DMS79 treated with DMSO at 0.1 percent for 48 hours (cell line): ENCODE measurements around the gene GARNL3.

Source experiments
- DNase-seq: peaks from one replicate; lab custom pipeline; 2025; lab: John Stamatoyannopoulos, UW

The GARNL3 gene

GRCh38 chr9:127386981-127387380 is 122.4 kb downstream of the GARNL3 start:
- no peak for DNase-seq

GRCh38 chr9:127388037-127388855 is 123.7 kb downstream of the GARNL3 start:
- DNase-seq, result no peak

DNA sequence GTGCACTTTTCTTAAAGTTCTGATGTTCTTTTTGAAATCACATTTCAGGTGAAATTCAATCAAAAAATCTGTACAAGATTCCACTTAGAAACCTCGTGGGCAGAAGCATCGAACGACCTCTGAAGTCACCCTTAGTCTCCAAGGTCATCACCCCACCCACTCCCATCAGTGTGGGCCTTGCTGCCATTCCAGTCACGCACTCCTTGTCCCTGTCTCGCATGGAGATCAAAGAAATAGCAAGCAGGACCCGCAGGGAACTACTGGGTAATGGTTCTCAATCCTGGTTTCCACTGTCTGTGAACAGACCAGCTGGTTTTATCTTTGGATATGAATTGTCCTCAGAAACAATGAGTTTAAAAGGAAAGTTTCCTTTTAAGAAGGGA is 124.3 kb downstream of the GARNL3 start:
- DNase-seq, result no peak

DNA sequence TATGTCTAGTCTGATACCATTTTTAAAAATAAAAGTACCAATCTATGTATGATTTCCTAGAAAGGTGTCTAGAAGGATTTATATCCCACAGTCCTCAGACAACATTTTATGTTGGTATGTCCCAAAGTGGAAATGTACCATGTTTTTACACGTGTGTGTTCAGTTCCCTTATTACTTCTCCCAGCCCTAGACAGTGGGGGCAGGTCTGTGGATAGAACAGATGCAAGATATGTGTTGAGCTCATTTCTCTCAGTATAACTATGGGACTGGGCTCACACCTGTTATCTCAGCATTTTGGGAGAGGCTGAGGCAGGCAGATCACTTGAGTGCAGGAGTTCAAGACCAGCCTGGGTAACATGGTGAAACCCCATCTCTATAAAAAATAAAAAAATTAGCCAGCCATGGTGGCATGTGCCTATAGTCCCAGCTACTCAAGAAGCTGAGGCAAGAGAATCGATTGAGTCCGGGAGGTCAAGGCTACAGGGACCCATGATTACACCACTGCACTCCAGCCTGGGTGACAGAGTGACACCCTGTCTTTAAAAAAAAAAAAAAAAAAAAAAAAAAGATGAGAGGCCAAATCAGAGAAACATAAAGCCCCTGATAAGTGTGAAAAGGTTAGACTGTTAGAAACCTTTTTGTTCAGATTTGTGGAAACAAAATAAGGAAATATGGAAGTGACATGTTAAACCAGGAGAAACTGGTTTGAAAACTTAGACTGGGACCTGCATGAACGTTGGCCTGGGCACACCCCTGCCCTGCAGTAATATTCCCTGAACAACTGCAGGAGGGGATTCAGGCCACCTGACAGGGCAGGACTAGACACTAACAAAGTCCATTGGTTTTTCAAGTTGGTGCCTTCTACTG is 125.0 kb downstream of the GARNL3 start:
- no peak for DNase-seq

- no peak for DNase-seq
These were observed 125.6 kb downstream of the GARNL3 start for GRCh38 chr9:127390248-127390545.

- DNase-seq, result no peak
These were observed 126.0 kb downstream of the GARNL3 start for GRCh38 chr9:127390563-127390962.

GRCh38 chr9:127392166-127392565 is 127.6 kb downstream of the GARNL3 start:
- DNase-seq, result no peak

- DNase-seq, result no peak
These were observed 128.4 kb downstream of the GARNL3 start for GRCh38 chr9:127392976-127393375.

DNA sequence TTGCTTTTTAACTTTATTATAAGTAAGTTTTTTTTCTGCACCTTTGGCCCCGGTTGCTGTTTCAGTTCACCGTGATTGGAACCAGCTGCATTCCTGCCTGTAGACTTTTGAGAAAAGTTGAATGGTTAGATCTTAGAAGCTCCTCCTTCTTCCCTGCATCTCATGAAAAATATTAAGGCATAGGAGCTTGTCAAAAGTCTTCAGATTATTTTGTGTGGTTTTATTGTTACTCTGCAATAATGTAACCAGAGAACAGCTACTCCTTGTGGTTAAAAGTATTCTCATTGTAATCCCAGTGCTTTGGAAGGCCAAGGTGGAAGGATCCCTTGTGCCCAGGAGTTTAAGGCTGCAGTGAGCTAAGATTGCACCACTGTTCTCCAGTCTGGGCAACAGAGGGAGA is 129.1 kb downstream of the GARNL3 start:
- DNase-seq, result no peak

GRCh38 chr9:127395497-127396252 is 131.1 kb downstream of the GARNL3 start:
- no peak for DNase-seq

DNA sequence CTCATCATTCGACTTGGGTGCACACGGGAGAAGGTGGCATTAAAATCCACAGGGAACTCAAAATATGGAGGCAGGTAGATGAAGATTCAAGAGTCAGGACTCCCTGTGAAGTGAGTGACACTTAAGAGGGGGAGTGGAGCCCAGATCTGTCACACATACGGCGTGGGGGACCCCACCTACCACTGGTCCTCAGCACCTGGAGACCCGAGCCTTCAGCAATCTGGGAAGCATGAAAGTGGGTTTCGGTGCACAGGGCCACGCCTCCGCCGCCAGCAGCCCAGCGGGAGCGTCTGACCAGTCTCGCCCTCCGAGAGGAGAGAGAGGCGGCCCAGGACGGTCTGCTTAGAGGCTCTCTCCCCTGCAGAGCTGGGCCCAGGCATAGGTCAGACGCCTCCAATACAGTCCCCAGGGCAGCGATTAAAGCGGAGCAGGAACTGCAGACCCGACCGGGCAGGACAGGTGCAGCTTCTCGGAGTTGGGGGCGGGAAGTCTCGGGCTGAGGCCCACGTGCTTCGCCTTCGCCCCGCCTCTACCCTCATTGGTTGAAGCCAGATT is 131.8 kb downstream of the GARNL3 start:
- no peak for DNase-seq

GRCh38 chr9:127396808-127397645 is 132.5 kb downstream of the GARNL3 start, which contains the start of gene SLC2A8:
SLC2A8 (plus strand) TSS chr9:127397169; CDS start chr9:127397231, 62 bp downstream.
- peak; percentile 99 for DNase-seq

DNA sequence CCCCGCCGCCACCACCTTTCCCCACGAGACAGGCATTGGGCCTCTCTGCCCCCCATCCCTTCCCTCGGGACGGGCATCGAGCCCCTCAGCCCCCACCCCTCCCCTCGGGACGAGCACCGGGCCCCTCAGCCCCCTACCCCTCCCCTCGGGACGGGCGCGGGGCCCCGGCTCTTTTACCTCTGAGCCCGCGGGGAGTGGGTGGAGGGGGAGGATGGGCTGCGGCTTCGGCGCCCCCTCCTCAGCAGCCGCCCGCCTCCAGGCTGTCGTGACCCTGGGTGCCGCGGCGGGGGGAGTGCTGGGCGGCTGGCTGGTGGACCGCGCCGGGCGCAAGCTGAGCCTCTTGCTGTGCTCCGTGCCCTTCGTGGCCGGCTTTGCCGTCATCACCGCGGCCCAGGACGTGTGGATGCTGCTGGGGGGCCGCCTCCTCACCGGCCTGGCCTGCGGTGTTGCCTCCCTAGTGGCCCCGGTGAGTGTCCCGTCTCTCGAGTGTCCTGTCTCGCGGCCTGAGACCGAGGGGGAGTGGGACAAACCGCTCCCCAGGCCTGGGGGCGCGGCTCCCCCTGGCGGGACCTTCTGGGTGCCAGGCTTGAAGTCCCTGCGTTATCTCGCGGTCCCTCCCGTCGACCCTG is 133.2 kb downstream of the GARNL3 start:
- no peak for DNase-seq

DNA sequence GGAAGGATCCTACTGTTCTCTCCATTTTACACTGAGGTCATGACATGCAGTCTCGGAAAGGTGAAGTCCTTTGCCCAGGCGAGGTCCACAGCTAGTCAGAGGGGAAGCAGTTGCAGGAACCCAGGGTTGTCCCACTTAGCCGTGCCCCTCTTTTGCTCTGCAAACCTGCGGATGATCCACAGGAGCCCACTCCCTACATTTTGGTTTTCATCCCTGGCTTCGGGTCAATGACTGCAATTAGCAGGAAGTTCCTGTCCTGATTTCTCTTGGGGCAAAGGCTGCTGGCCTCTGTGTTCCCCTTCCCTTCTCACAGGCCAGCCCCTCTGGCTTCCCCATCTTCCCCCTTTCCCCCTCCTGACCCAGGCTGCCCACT is 133.7 kb downstream of the GARNL3 start:
- no peak for DNase-seq

DNA sequence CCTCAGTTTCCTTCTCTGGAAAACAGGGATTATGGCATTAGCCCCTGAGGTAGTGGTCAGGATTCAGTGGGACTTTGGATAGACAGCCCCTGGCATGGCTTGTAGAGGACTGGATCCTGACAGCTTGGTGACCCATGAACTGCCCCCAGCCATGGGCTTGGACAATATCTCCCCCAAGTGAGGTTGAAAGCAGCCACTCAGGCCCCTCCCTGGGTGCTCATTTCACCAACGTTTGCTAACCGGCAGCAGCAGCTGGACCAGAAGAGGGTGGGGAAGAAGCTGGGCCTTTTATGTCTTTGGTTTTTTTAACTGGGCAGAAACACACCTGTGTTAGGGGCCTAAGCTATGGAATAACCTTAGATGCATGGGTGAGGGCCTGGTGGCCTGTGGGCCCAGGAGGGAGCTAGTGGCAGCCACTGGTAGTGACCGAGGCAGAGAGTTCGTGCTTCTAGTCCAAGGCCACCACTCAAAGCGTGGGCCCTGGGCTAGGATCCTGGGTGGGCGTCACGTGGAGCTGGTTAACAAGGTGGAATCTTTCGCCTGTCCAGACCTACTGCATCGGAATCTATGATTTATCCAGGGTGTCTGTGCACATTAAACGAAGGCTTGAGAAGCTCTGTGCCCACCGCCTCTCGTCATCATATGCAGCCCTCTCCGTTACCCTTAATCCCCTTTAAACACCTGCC is 134.3 kb downstream of the GARNL3 start:
- no peak for DNase-seq

GRCh38 chr9:127399736-127400269 is 135.2 kb downstream of the GARNL3 start:
- DNase-seq, result no peak

DNA sequence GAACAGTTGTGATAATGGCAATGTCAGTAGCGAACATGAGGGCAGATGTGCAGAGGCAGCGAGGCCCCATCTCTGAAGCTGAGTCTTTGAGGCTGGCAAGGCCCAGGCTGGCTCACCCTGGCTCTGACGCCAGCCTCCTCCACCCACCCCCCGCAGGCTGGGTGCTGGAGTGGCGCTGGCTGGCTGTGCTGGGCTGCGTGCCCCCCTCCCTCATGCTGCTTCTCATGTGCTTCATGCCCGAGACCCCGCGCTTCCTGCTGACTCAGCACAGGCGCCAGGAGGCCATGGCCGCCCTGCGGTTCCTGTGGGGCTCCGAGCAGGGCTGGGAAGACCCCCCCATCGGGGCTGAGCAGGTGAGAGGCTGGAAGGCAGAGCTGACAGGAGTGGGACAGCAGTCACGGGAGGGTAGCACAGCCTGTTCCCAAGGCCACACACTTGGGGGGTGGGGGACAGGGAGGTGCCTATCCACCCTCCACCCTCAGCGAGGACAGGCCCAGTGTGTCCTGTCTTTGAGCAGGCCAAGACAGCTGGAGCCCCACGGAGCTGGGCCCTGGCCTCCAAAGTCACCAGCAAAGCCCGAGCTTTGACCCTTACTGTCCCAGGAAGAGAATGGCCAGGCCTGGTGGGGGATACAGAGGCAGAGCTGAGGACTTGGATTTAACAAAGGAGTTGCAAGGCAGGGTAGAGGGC is 138.0 kb downstream of the GARNL3 start:
- DNase-seq, result no peak

- DNase-seq, result no peak
These were observed 139.1 kb downstream of the GARNL3 start for GRCh38 chr9:127403507-127404192.

DNA sequence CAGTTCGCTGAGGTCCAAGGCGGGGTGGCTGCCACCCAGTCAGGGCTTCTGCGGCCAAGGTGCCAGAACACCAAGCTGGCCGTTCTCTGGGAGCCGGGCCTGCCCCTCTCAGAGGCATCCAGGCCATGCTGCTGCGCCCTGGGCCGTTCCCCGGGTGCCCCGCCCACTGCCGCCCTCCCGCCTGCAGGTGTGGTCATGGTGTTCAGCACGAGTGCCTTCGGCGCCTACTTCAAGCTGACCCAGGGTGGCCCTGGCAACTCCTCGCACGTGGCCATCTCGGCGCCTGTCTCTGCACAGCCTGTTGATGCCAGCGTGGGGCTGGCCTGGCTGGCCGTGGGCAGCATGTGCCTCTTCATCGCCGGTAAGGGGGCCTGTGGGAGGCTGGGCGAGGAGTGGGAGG is 140.1 kb downstream of the GARNL3 start:
- no peak for DNase-seq
